NCI-H1417 treated with DMSO at 0.1 percent for 48 hours (cell line): ENCODE results near the gene SESN1.
"Not testable (repeated sequence)": the region's sequence is repeated elsewhere in the genome, so short reads cannot be mapped to it uniquely, and the experiment has no call there.

ENCODE experiments used
- DNase-seq: peaks from one replicate; lab custom pipeline; 2025; lab: John Stamatoyannopoulos, UW

The SESN1 gene

GRCh38 chr6:109094416-109095035, at the start of gene SESN1:
Gene SESN1, minus strand, starts transcription at chr6:109094846. Its CDS starts 773 bp downstream, at chr6:109094073.
- no peak for DNase-seq

DNA sequence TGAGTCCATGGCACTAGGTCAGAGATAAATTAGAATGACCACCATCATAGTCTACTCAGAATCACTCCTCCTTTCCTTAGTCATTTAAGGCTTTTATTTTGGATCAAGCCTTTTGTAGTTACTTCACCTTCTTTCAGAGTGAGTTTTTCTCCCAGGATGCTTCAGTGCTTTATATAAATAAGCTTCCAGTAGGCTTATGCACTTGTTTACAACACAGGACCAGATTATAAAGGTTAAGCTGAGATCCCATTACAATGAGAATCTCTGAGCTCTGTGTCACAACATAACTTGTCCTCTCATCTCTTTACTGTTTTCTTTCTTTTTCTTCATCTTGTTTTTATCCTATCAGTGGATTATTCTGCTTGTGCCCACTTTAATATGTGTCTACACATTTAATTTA, 48.5 kb upstream of the SESN1 start:
- no peak for DNase-seq

DNA sequence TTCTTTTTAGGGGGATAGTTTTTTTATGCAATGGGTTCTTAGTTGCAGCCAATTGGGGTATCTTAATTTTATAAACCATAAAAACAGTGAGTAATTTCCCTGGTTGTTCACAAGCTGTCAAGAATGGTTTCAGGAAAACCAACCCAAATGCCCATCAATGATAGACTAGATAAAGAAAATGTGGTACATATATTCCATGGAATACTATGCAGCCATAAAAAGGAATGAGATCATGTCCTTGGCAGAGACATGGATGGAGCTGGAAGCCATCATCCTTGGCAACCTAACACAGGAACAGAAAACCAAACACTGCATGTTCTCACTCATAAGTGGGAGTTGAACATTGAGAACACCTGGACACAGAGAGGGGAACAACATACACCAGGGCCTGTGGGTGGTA, 47.4 kb upstream of the SESN1 start:
- DNase-seq, result not testable (repeated sequence)

DNA sequence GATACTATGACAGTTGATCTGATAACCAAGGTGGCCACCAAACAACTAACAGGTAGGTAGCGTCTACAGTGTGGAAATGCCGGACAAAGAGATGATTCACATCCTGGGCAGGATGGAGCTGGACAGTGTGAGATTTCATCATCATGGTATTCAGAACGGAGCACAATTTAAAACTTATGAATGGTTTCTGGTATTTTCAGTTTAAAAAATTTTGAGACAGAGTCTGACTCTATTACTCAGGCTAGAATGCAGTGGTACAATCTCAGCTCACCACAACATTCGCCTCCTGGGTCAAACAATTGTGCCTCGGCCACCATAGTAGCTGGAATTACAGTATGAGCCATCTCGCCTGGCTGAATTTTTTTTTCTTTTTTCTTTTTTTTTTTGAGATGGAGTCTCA, 44.5 kb upstream of the SESN1 start:
- DNase-seq, result no peak

DNA sequence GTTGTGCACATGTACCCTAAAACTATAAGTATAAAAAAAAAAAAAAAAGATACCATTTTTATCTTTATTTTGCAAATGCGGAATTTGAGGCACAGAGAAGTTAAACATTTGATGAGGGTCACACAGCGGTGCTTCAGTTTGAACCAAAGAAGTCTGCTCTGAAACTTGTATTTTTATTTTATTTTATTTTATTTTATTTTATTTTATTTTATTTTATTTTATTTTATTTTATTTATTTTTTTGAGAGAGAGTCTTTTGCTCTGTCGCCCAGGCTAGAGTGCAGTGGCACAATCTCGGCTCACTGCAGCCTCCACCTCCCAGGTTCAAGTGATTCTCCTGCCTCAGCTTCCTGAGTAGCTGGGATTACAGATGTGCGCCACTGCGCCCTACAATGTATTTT, 41.9 kb upstream of the SESN1 start:
- not testable (repeated sequence) for DNase-seq

DNA sequence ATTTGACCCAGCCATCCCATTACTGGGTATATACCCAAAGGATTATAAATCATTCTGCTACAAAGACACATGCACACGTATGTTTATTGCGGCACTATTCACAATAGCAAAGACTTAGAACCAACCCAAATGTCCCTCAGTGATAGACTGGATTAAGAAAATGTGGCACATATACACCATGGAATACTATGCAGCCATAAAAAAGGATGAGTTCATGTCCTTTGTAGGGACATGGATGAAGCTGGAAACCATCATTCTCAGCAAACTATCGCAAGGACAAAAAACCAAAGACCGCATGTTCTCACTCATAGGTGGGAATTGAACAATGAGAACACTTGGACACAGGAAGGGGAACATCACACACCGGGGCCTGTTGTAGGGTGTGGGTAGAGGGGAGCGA, 41.4 kb upstream of the SESN1 start:
- DNase-seq, result not testable (repeated sequence)

- not testable (repeated sequence) for DNase-seq
Observed at GRCh38 chr6:109135600-109135999, 41.0 kb upstream of the SESN1 start.

- no peak for DNase-seq
Observed at GRCh38 chr6:109130065-109130464, 35.4 kb upstream of the SESN1 start.

- DNase-seq, result no peak
Observed at GRCh38 chr6:109125504-109125903, 30.9 kb upstream of the SESN1 start.

GRCh38 chr6:109124219-109124618, 29.6 kb upstream of the SESN1 start:
- no peak for DNase-seq

- DNase-seq, result no peak
Observed at GRCh38 chr6:109121411-109121810, 26.8 kb upstream of the SESN1 start.

DNA sequence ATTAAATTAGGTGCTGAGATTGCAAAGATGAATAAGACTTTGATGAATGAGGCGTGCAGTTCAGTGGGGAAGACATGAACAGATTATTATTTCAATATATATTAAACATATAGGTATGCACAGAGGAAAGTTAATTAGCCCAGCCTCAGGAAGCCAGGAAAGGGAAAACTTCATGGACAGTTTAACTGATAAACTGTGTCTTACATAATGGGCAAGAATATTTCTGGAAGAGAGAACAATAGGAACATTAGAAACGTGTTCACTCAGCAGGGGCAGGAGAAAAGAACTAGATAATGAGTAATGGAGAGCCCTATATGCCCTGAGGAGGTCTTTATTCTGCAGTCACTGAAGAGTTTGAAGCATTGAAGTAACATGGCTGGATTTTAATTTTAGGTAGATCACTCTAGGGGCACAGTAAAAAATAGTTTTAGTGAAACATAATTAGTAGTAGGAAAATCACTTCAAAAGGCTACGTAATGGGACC, 24.3 kb upstream of the SESN1 start:
- no peak for DNase-seq

GRCh38 chr6:109118337-109118736, 23.7 kb upstream of the SESN1 start:
- DNase-seq, result no peak

DNA sequence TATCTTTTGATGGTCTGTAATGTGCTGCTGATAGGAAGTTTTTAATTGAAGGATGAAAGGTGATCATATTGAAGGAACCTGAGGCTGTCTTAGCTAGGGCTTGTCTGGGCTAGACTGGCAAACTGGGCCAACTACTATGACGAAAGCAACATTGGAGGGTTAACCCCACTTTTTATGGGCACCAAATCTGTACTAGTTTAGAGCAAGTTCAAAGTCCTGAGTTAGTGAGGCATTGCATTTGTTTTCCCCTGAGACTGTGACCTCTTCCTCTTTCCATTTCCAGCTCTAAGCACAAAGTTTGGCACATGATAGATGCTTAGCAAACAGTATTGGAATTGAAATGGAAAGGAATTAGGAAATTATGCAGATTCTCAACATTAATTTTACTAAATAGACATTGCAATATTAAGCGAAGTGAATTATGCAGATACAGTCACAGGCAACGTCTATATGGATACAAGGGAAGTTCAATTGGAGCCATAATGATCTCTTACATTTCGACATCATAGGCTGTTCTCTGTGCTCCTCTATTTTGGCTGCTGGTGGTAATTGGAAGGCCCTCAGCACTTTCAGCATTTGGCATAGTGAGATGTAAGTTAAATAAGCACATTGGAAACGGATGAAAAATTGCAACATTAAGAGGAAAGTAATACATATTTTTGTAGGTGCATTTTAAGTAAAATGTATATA, 22.8 kb upstream of the SESN1 start:
- no peak for DNase-seq

DNA sequence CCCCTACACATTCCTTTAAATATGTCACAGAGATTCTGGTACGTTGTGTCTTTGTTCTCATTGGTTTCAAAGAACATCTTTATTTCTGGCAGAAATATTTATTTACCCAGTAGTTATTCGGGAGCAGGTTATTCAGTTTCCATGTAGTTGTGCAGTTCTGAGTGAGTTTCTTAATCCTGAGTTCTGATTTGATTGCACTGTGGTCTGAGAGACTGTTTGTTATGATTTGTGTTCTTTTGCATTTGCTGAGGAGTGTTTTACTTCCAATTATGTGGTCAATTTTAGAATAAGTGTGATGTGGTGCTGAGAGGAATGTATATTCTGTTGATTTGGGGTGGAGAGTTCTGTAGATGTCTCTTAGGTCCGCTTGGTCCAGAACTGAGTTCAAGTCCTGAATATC, 18.0 kb upstream of the SESN1 start:
- DNase-seq, result not testable (repeated sequence)

GRCh38 chr6:109109663-109110062, 15.0 kb upstream of the SESN1 start:
- not testable (repeated sequence) for DNase-seq

GRCh38 chr6:109105681-109106080, 11.0 kb upstream of the SESN1 start:
- DNase-seq, result no peak

GRCh38 chr6:109104512-109104911, 9.9 kb upstream of the SESN1 start:
- DNase-seq, result no peak

GRCh38 chr6:109103942-109104341, 9.3 kb upstream of the SESN1 start:
- no peak for DNase-seq

GRCh38 chr6:109102762-109103161, 8.1 kb upstream of the SESN1 start:
- DNase-seq, result no peak

- no peak for DNase-seq
Observed at GRCh38 chr6:109097661-109098060, 3.0 kb upstream of the SESN1 start.

DNA sequence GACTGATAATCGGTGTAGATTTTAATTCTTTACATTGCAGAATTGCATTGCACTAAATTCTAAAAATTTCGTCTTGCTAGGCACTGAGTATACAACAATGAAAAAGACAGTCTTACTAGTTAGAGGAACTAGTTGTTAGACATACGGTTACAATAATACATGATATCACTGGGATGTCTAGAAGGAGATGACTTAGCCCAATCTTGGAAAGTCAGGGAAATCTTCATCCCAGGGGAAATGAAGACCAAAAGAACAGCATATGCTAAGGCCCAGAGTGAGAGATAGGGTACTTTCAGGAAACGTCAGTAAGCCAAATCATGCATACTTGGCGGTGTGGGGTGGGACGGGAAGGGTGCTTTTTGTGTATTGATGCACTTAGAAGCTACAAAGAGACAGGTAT, 1.6 kb upstream of the SESN1 start:
- no peak for DNase-seq

DNA sequence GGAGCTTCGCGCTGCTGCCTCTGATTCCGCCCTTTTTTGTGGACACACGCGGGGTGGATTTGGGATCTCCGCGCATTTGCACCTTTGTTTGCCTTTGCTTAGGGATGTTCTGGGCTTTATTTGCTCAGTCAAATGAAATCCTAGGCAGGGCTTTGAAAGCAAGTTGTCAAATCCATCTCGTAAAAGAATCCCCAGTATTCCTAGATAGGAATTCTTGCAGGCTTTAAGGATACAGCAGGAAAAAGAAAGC, 1.1 kb upstream of the SESN1 start:
- DNase-seq, result no peak
